Mesendoderm (in vitro differentiated cells): Measurements from ENCODE around the gene PCDHGA11.
"Not testable (repeated sequence)": the region's sequence is repeated elsewhere in the genome, so short reads cannot be mapped to it uniquely, and the experiment has no call there.

ENCODE experiments used
- DNase-seq: peaks from one replicate; pipeline ENCODE4 v3.0.0; 2013
- H2AK5ac ChIP-seq: 2 replicates; pipeline ENCODE4 v1.6.1; 2013; ENCODE audit warnings: low read length, inconsistent platforms
- H2BK120ac ChIP-seq: 2 replicates; pipeline ENCODE4 v1.6.1; 2013; ENCODE audit warnings: low read depth, mild to moderate bottlenecking, low read length, moderate library complexity, mixed read lengths
- H2BK15ac ChIP-seq: replicated peaks from 2 replicates; pipeline ENCODE4 v1.6.1; 2013; ENCODE audit warnings: low read depth, mild to moderate bottlenecking, moderate library complexity
- H2BK5ac ChIP-seq: 2 replicates; pipeline ENCODE4 v1.6.1; 2013; ENCODE audit warnings: low read length, inconsistent platforms
- H3K18ac ChIP-seq: 2 replicates; pipeline ENCODE4 v1.6.1; 2013; ENCODE audit warnings: mild to moderate bottlenecking, low read length, mixed read lengths
- H3K23ac ChIP-seq: one replicate; pipeline ENCODE4 v1.6.1; 2013; ENCODE audit warnings: low read length
- H3K27ac ChIP-seq: 2 replicates; pipeline ENCODE4 v1.5.1; 2013; ENCODE audit warnings: low read depth, mild to moderate bottlenecking, inconsistent platforms, low read length, moderate library complexity
- H3K27me3 ChIP-seq: 2 replicates; pipeline ENCODE4 v1.6.1; 2013; ENCODE audit warnings: low read length, control low read depth, mild to moderate bottlenecking, inconsistent platforms; ENCODE audit not compliant: insufficient read depth, poor library complexity
- H3K36me3 ChIP-seq: 2 replicates; pipeline ENCODE4 v1.6.1; 2013; ENCODE audit warnings: low read length, inconsistent platforms; ENCODE audit not compliant: control insufficient read depth, insufficient read depth
- H3K4ac ChIP-seq: one replicate; pipeline ENCODE4 v1.6.1; 2013; ENCODE audit warnings: low read depth, mild to moderate bottlenecking, low read length, moderate library complexity
- H3K4me1 ChIP-seq: 2 replicates; pipeline ENCODE4 v1.6.1; 2013; ENCODE audit warnings: low read depth, low read length, inconsistent platforms; ENCODE audit not compliant: control insufficient read depth
- H3K4me2 ChIP-seq: 2 replicates; pipeline ENCODE4 v1.6.1; 2013; ENCODE audit warnings: low read length
- H3K4me3 ChIP-seq: 2 replicates; pipeline ENCODE4 v1.5.1; 2013; ENCODE audit warnings: mild to moderate bottlenecking, low read length
- H3K56ac ChIP-seq: one replicate; pipeline ENCODE4 v1.6.1; 2013; ENCODE audit warnings: low read length
- H3K79me1 ChIP-seq: 2 replicates; pipeline ENCODE4 v1.6.1; 2013; ENCODE audit warnings: low read length, inconsistent platforms
- H3K79me2 ChIP-seq: 2 replicates; pipeline ENCODE4 v1.6.1; 2013; ENCODE audit warnings: mild to moderate bottlenecking, low read length; ENCODE audit not compliant: control insufficient read depth, insufficient read depth
- H3K9ac ChIP-seq: 2 replicates; pipeline ENCODE4 v1.6.1; 2013; ENCODE audit warnings: low read length, inconsistent platforms
- H4K5ac ChIP-seq: one replicate; pipeline ENCODE4 v1.6.1; 2013; ENCODE audit warnings: low read length
- H4K8ac ChIP-seq: one replicate; pipeline ENCODE4 v1.6.1; 2013; ENCODE audit warnings: low read depth, mild to moderate bottlenecking, control low read depth, low read length, moderate library complexity
- WGBS: extraction: QIAGEN DNeasy Blood & Tissue Kit; methylation state at CpG from one replicate; pipeline ENCODE4 v1.1.7; 2013; ENCODE audit warnings: low lambda C conversion rate, missing lambda C conversion rate; ENCODE audit not compliant: insufficient coverage; ENCODE audit errors: extremely low coverage; 5-methylcytosine and 5-hydroxymethylcytosine counted together

PCDHGA11 gene

DNA sequence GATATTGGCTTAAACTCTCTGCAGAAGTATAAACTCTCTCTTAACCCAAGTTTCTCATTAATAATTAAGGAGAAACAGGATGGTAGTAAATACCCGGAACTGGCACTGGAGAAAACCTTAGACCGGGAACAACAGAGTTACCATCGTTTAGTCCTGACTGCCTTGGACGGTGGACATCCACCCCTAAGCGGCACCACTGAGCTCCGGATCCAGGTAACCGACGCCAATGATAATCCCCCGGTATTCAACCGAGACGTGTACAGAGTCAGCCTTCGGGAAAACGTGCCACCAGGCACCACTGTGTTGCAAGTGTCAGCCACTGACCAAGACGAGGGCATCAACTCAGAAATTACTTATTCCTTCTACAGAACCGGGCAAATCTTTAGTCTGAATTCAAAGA, 22.2 kb upstream of the PCDHGA11 start:
- Histone ChIP-seq H3K4me2 (no peak overlapping the region), H2BK5ac (no peak overlapping the region), H3K56ac (no peak overlapping the region), H3K27ac (no peak overlapping the region), H4K5ac (no peak overlapping the region), H3K4ac (no peak overlapping the region), H2AK5ac (no peak overlapping the region), H3K79me2 (no peaks in the 10 kb centered on the region), H3K36me3 (no peaks in the 10 kb centered on the region), H3K18ac (no peak overlapping the region), H3K9ac (no peak overlapping the region), H3K4me3 (no peak overlapping the region), H2BK120ac (no peak overlapping the region), H3K79me1 (no peaks in the 10 kb centered on the region), H3K27me3 (no peaks in the 10 kb centered on the region), H4K8ac (no peak overlapping the region), H2BK15ac (no peak overlapping the region), H3K23ac (no peak overlapping the region), H3K4me1 (no peaks in the 10 kb centered on the region)
- DNase-seq = no peak
- WGBS = no CpG with 5 or more reads among the region's 15 CpGs

DNA sequence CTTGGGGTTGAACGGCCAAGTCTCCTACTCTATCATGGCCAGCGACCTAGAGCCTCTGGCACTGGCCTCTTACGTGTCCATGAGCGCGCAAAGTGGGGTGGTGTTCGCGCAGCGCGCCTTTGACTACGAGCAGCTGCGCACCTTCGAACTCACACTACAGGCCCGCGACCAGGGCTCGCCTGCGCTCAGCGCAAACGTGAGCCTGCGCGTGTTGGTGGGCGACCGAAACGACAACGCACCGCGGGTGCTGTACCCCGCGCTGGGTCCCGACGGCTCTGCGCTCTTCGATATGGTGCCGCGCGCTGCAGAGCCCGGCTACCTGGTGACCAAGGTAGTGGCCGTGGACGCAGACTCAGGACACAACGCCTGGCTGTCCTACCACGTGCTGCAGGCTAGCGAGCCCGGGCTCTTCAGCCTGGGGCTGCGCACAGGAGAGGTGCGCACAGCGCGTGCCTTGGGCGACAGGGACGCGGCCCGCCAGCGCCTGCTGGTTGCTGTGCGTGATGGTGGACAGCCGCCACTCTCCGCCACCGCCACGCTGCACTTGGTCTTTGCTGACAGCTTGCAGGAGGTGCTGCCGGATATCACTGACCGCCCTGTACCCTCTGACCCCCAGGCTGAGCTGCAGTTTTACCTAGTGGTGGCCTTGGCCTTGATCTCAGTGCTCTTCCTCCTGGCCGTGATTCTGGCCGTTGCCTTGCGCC, 21.1 kb upstream of the PCDHGA11 start:
- Histone ChIP-seq H3K18ac (no peak overlapping the region), H3K56ac (no peak overlapping the region), H4K5ac (no peak overlapping the region), H2BK5ac (no peak overlapping the region), H3K36me3 (no peaks in the 10 kb centered on the region), H3K4ac (no peak overlapping the region), H4K8ac (no peak overlapping the region), H3K4me1 (no peaks in the 10 kb centered on the region), H2AK5ac (no peak overlapping the region), H3K9ac (no peak overlapping the region), H3K23ac (no peak overlapping the region), H3K27ac (no peak overlapping the region), H3K79me2 (no peaks in the 10 kb centered on the region), H2BK15ac (no peak overlapping the region), H3K4me2 (no peak overlapping the region), H3K79me1 (no peaks in the 10 kb centered on the region), H3K27me3 (no peaks in the 10 kb centered on the region), H3K4me3 (no peak overlapping the region), H2BK120ac (no peak overlapping the region)
- WGBS = no CpG with 5 or more reads among the region's 61 CpGs
- DNase-seq = no peak

DNA sequence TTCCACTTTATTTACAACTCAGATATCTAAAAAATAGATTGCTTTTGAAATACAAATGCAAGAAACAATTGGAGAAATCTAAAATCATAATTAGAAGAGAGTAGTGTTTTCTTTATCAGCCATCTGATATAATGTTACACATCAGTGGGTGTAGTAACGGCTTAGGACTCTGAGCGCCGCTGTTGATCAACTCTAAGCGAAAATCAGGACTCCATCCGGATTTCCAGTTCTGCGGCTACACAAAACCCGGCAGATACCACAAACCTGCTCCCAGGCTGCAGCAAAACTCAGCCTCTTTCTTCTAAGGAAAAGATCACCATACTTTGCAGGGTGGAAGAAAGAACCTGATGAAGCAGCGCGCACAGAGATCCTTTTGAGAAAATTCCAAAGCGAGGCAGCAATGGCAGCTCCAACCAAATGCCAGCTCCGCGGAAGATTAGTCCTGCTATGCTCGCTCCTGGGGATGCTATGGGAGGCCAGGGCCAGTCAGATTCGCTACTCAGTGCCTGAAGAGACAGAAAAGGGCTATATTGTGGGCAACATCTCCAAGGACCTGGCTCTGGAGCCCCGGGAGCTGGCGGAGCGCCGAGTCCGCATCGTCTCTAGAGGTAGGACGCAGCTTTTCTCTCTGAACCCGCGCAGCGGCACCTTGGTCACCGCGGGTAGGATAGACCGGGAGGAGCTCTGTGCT, 18.2 kb upstream of the PCDHGA11 start, which contains the start of gene PCDHGA9:
PCDHGA9 (plus strand) TSS at position 226 of the 691 bp plus-strand sequence; CDS start at position 401, 175 bp downstream.
- Histone ChIP-seq H3K27me3 (no peaks in the 10 kb centered on the region), H3K36me3 (no peaks in the 10 kb centered on the region), H4K5ac (no peak within 1 kb of the TSS), H2BK5ac (no peak within 1 kb of the TSS), H3K56ac (no peak within 1 kb of the TSS), H3K4me2 (no peak within 1 kb of the TSS), H2BK15ac (no peak within 1 kb of the TSS), H3K27ac (no peak within 1 kb of the TSS), H3K18ac (no peak within 1 kb of the TSS), H3K23ac (no peak within 1 kb of the TSS), H4K8ac (no peak within 1 kb of the TSS), H3K4me3 (no peak within 1 kb of the TSS), H3K9ac (no peak within 1 kb of the TSS), H2AK5ac (no peak within 1 kb of the TSS), H3K79me2 (no peaks in the 10 kb centered on the region), H3K4ac (no peak within 1 kb of the TSS), H3K79me1 (no peaks in the 10 kb centered on the region), H2BK120ac (no peak within 1 kb of the TSS), H3K4me1 (no peaks in the 10 kb centered on the region)
- no peak for DNase-seq
- WGBS = no CpG with 5 or more reads among the region's 27 CpGs

DNA sequence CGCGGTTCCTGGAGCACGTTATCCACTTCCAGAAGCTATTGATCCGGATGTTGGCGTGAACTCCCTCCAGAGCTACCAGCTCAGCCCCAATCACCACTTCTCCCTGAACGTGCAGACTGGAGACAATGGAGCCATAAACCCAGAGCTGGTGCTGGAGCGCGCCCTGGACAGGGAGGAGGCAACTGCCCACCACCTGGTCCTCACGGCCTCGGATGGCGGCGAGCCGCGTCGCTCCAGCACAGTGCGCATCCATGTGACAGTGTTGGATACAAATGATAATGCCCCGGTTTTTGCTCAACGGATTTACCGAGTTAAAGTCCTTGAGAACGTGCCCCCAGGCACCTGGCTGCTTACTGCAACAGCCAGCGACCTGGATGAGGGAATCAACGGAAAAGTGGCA, 17.5 kb upstream of the PCDHGA11 start:
- Histone ChIP-seq H4K5ac (no peak overlapping the region), H3K4me2 (no peak overlapping the region), H3K56ac (no peak overlapping the region), H2BK15ac (no peak overlapping the region), H3K9ac (no peak overlapping the region), H3K36me3 (no peaks in the 10 kb centered on the region), H2AK5ac (no peak overlapping the region), H3K18ac (no peak overlapping the region), H2BK120ac (no peak overlapping the region), H4K8ac (no peak overlapping the region), H3K27ac (no peak overlapping the region), H3K4ac (no peak overlapping the region), H3K79me1 (no peaks in the 10 kb centered on the region), H3K79me2 (no peaks in the 10 kb centered on the region), H3K4me3 (no peak overlapping the region), H3K4me1 (no peaks in the 10 kb centered on the region), H2BK5ac (no peak overlapping the region), H3K27me3 (no peaks in the 10 kb centered on the region), H3K23ac (no peak overlapping the region)
- WGBS = no CpG with 5 or more reads among the region's 22 CpGs
- DNase-seq = no peak

DNA sequence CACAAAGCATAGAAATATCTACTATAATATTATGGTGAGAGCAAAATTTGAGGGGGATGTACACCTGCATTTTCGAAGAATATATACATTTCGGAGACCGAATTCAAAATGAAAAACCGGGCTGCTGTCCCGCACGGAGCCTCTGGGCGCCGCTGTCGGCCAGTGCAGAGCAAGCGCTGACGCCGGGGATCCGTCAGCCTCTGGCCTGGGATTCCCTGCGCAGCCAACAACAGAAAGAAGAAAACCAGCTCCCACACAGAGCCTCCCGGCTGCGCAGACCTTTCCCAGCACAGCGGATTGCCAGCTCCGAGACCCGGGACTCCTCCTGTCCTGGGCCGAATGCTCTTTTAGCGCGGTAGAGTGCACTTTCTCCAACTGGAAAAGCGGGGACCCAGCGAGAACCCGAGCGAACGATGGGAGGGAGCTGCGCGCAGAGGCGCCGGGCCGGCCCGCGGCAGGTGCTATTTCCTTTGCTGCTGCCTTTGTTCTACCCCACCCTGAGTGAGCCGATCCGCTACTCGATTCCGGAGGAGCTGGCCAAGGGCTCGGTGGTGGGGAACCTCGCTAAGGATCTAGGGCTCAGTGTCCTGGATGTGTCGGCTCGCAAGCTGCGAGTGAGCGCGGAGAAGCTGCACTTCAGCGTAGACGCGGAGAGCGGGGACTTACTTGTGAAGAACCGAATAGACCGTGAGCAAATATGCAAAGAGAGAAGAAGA, 12.9 kb upstream of the PCDHGA11 start, which contains the start of gene PCDHGB6:
PCDHGB6 (plus strand) TSS at position 232 of the 716 bp plus-strand sequence; CDS start at position 414, 182 bp downstream.
- not testable (repeated sequence) for H3K18ac ChIP-seq, H4K8ac ChIP-seq, H4K5ac ChIP-seq, H3K27ac ChIP-seq, H3K27me3 ChIP-seq, H3K79me1 ChIP-seq, H3K23ac ChIP-seq, H3K4me1 ChIP-seq, H3K4ac ChIP-seq, H2BK120ac ChIP-seq, H2BK15ac ChIP-seq, H2BK5ac ChIP-seq, H2AK5ac ChIP-seq, H3K36me3 ChIP-seq, H3K79me2 ChIP-seq
- no CpG with 5 or more reads among the region's 51 CpGs for WGBS
- peak within 1 kb of the TSS; percentile 67 for H3K9ac ChIP-seq
- peak within 1 kb of the TSS; percentile 80 for H3K56ac ChIP-seq
- H3K4me2 ChIP-seq = peak within 1 kb of the TSS; percentile 75
- DNase-seq = peak; percentile 84
- peak within 1 kb of the TSS; percentile 53 for H3K4me3 ChIP-seq
